Measurements from ENCODE around the gene HK3.

DNA sequence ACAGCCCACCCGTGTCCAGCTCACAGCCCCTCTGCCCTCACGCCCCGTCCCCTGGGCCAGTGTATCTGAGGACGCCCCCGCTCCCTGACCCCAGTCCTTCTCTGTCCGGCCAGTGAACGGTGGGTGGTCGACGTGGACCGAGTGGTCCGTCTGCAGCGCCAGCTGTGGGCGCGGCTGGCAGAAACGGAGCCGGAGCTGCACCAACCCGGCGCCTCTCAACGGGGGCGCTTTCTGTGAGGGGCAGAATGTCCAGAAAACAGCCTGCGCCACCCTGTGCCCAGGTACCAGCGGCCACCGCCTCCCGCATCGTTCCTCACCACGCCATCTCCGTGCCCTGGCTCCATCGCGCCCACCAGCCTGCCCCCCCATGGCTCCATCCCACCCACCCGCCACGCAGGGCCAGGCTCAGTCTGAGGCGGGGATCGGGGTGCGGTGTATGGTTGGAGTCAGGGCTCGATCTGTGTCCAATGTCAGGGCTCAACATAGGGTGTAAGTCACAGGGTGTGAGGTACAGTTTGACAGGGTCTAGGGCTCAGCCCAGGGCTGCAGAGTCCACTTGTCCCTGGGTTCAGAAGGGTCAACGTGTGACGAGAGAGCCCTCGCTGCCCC is 29.5 kb downstream of the HK3 start:
- TF ChIP-seq, protein P1, sequence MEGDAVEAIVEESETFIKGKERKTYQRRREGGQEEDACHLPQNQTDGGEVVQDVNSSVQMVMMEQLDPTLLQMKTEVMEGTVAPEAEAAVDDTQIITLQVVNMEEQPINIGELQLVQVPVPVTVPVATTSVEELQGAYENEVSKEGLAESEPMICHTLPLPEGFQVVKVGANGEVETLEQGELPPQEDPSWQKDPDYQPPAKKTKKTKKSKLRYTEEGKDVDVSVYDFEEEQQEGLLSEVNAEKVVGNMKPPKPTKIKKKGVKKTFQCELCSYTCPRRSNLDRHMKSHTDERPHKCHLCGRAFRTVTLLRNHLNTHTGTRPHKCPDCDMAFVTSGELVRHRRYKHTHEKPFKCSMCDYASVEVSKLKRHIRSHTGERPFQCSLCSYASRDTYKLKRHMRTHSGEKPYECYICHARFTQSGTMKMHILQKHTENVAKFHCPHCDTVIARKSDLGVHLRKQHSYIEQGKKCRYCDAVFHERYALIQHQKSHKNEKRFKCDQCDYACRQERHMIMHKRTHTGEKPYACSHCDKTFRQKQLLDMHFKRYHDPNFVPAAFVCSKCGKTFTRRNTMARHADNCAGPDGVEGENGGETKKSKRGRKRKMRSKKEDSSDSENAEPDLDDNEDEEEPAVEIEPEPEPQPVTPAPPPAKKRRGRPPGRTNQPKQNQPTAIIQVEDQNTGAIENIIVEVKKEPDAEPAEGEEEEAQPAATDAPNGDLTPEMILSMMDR (IDR thresholded peaks at IDR 0.05), result no peak
- TF ChIP-seq, protein P2, sequence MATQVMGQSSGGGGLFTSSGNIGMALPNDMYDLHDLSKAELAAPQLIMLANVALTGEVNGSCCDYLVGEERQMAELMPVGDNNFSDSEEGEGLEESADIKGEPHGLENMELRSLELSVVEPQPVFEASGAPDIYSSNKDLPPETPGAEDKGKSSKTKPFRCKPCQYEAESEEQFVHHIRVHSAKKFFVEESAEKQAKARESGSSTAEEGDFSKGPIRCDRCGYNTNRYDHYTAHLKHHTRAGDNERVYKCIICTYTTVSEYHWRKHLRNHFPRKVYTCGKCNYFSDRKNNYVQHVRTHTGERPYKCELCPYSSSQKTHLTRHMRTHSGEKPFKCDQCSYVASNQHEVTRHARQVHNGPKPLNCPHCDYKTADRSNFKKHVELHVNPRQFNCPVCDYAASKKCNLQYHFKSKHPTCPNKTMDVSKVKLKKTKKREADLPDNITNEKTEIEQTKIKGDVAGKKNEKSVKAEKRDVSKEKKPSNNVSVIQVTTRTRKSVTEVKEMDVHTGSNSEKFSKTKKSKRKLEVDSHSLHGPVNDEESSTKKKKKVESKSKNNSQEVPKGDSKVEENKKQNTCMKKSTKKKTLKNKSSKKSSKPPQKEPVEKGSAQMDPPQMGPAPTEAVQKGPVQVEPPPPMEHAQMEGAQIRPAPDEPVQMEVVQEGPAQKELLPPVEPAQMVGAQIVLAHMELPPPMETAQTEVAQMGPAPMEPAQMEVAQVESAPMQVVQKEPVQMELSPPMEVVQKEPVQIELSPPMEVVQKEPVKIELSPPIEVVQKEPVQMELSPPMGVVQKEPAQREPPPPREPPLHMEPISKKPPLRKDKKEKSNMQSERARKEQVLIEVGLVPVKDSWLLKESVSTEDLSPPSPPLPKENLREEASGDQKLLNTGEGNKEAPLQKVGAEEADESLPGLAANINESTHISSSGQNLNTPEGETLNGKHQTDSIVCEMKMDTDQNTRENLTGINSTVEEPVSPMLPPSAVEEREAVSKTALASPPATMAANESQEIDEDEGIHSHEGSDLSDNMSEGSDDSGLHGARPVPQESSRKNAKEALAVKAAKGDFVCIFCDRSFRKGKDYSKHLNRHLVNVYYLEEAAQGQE (IDR thresholded peaks at IDR 0.05), result no peak
- no peak for TF ChIP-seq HOXA7 (CRISPR knock-in tag; IDR thresholded peaks at IDR 0.05)
- TF ChIP-seq RFX5 (IDR thresholded peaks at IDR 0.05), result no peak
- TF ChIP-seq, protein P3, sequence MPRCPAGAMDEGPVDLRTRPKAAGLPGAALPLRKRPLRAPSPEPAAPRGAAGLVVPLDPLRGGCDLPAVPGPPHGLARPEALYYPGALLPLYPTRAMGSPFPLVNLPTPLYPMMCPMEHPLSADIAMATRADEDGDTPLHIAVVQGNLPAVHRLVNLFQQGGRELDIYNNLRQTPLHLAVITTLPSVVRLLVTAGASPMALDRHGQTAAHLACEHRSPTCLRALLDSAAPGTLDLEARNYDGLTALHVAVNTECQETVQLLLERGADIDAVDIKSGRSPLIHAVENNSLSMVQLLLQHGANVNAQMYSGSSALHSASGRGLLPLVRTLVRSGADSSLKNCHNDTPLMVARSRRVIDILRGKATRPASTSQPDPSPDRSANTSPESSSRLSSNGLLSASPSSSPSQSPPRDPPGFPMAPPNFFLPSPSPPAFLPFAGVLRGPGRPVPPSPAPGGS (IDR thresholded peaks at IDR 0.05), result no peak
